Suprapubic skin (tissue), 4 donors: Measurements from ENCODE around the gene SGF29.
A peak's percentile ranks its signal among the peaks of the same experiment; 100 is the strongest.

Source experiments
- EP300 ChIP-seq: sonication (generic); formaldehyde crosslinking; IDR thresholded peaks from one replicate; pipeline ENCODE4 v1.6.1; 2017; ENCODE audit warnings: antibody characterized with exemption
- POLR2A ChIP-seq, 2 donors: fragments of 450-650 bp; IDR thresholded peaks; one replicate each; pipeline ENCODE4 v1.6.1; 2017; ENCODE audit warnings: antibody characterized with exemption in 2 of 2, mild to moderate bottlenecking in 2 of 2, moderate library complexity in 2 of 2
- POLR2AphosphoS5 ChIP-seq, 3 donors: sonication (generic); formaldehyde crosslinking; IDR thresholded peaks; one replicate each; pipeline ENCODE4 v1.6.1; 2017; ENCODE audit warnings: antibody characterized with exemption in 3 of 3
- TF ChIP-seq, protein P1 (sequence below), 2 donors: fragments of 200-600 bp in 1 of 2; fragments of 450-650 bp in 1 of 2; sonication (generic) in 1 of 2; IDR thresholded peaks; one replicate each; pipeline ENCODE4 v1.5.1; 2016 to 2019; ENCODE audit warnings: antibody characterized with exemption in 2 of 2, mild to moderate bottlenecking in 1 of 2, moderate library complexity in 1 of 2

DNA sequence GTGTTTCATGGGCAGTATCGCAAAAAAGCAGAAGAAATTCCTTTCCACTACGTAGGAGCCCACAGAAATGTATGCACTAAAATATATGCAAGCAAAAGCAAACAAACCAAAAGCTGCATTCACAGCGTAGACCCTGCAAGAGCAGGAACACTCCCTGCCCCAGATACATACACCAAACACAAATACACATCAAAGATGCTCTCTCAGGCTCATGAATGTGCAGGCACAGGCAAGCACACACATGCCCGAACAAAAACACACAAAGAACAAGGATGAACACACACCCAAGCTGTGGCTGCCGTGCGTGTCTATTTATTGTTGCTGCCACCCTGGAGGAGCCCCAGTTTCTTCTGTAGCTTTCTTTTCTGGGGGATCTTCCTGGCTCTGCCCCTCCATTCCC lies 16.6 kb upstream of the SGF29 start:
- TF ChIP-seq, protein P1, sequence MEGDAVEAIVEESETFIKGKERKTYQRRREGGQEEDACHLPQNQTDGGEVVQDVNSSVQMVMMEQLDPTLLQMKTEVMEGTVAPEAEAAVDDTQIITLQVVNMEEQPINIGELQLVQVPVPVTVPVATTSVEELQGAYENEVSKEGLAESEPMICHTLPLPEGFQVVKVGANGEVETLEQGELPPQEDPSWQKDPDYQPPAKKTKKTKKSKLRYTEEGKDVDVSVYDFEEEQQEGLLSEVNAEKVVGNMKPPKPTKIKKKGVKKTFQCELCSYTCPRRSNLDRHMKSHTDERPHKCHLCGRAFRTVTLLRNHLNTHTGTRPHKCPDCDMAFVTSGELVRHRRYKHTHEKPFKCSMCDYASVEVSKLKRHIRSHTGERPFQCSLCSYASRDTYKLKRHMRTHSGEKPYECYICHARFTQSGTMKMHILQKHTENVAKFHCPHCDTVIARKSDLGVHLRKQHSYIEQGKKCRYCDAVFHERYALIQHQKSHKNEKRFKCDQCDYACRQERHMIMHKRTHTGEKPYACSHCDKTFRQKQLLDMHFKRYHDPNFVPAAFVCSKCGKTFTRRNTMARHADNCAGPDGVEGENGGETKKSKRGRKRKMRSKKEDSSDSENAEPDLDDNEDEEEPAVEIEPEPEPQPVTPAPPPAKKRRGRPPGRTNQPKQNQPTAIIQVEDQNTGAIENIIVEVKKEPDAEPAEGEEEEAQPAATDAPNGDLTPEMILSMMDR (IDR thresholded peaks at IDR 0.05): no peak
- TF ChIP-seq POLR2AphosphoS5 (IDR thresholded peaks at IDR 0.05): peak in 1 of 3 donors; percentile 75
- no peak for TF ChIP-seq POLR2A (IDR thresholded peaks at IDR 0.05)
- no peak for TF ChIP-seq EP300
